ENCODE measurements around the gene IP6K2. TPM values are rescaled to one million over a fixed set of nuclear protein-coding genes. Genes with fewer than 3 reads are reported as not detected.

IP6K2 gene
- total and polyA plus RNA-seq, 10 of the 15 experiments (the other 5 are each of a cell fraction or from before 2014, with no cell fraction given): 25.8 to 95.9 (median 69.0) TPM

DNA sequence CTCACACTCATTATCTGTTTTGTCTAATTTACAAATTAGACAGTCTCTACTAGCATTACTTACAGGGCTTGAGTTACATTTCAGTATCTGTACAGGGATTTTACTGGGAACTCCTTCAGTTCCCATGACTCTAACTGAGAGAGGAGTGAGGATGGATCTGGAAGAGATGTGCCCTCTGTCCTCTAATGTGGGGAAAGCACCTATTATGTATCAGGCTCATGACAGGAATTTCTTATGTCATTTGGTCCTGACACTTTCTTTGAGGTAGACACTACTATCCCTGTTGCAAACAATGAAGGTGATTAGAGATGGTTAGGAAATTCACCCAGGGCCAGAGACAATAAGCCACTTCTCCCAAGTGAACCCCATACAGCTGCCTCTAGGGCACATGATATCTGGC, 20.4 kb downstream of the IP6K2 start:
- H2AFZ ChIP-seq (ENCODE audit: control insufficient read depth, low read depth, low read length): no peak overlapping the region
- ChIA-PET RAD21 (ENCODE audit: unreplicated experiment) (no interaction called here), SMC1A (ENCODE audit: uncharacterized antibody, unreplicated experiment) (no interaction called here), CTCF (interaction anchor here (0.9 to 1.7 kb wide), 2 partner anchors 10 to 43 kb away, joined by 4 to 7 read pairs; partner anchors contain the start of gene NCKIPSD), POLR2A (interaction anchor here (0.5 to 0.7 kb wide), 3 partner anchors 220 to 793 kb away, joined by 3 to 4 read pairs (median 3); no protein-coding TSS in a partner anchor)
- H4K20me1 ChIP-seq (ENCODE audit: control insufficient read depth, insufficient read depth): peaks cover 6% of the 10 kb centered on the region
- no peak overlapping the region for H3K4me2 ChIP-seq (ENCODE audit: control insufficient read depth, insufficient read depth)
- ATAC-seq: no peak
- H3K27ac ChIP-seq (ENCODE audit: control insufficient read depth, insufficient read depth): no peak overlapping the region
- no peak for DNase-seq (ENCODE audit: low read depth, low spot score)
- H3K27me3 ChIP-seq (replicated peaks in 1 of 2; ENCODE audit: control insufficient read depth in 2 of 2, insufficient read depth in 2 of 2, low read length in 1 of 2): no peaks in the 10 kb centered on the region
- in situ Hi-C loops (cut with MboI): no loop called here
- peaks cover 20 to 35% of the 10 kb centered on the region in 2 experiments for H3K36me3 ChIP-seq (ENCODE audit: control insufficient read depth in 2 of 2, insufficient read depth in 2 of 2, low read length in 1 of 2)
- no TSS peak for BruUV-seq (replicated peaks)
- no peak overlapping the region for H3K9ac ChIP-seq (ENCODE audit: control insufficient read depth, insufficient read depth, low read length)
- H3K9me3 ChIP-seq (replicated peaks; ENCODE audit: control insufficient read depth, insufficient read depth, low read length): no peaks in the 10 kb centered on the region
- TF ChIP-seq NR2C2 (IDR thresholded peaks at IDR 0.05; ENCODE audit: borderline replicate concordance, control insufficient read depth, insufficient read length, low read depth): no peak
- TF ChIP-seq CHD2 (IDR thresholded peaks at IDR 0.05; ENCODE audit: borderline replicate concordance, low read depth, low read length): no peak
- intact Hi-C loops (cut with micrococcal nuclease; ENCODE audit: unreplicated experiment): no loop called here
- H3K79me2 ChIP-seq (ENCODE audit: control insufficient read depth, insufficient read depth, low read length): peaks cover 35% of the 10 kb centered on the region
- no peaks in the 10 kb centered on the region for H3K4me1 ChIP-seq (ENCODE audit: control insufficient read depth, insufficient read depth, low read length)
- no peak for FAIRE-seq
- H3K4me3 ChIP-seq: no peak overlapping the region

DNA sequence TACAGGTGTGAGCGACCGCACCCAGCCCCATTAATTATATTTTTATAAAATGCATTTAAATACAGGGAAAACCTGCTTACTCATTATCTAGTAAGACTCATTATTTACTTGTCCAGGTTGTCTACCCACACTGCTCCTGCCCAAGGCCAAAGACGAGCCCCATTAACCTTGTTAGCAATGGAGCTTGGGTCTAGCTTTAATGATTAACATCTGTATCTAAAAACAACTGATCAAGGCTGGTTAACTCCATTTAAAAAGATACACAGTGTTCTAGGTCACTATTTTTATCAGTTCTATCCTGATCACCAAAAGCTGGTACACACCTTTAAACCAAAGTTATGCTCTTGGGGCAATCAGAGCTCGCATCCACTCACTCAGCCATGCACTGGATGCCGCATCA, 20.9 kb downstream of the IP6K2 start:
- no peak overlapping the region for H3K4me3 ChIP-seq
- 100% methylated on average over 5 of the region's 5 CpGs for WGBS (ENCODE audit: insufficient coverage, insufficient replicate concordance, low lambda C conversion rate, missing lambda C conversion rate)
- no peaks in the 10 kb centered on the region for H3K9me3 ChIP-seq (replicated peaks; ENCODE audit: control insufficient read depth, insufficient read depth, low read length)
- no TSS peak for BruUV-seq (replicated peaks)
- in situ Hi-C loops (cut with MboI): no loop called here
- peaks cover 35% of the 10 kb centered on the region for H3K79me2 ChIP-seq (ENCODE audit: control insufficient read depth, insufficient read depth, low read length)
- intact Hi-C loops (cut with micrococcal nuclease; ENCODE audit: unreplicated experiment): no loop called here
- H2AFZ ChIP-seq (ENCODE audit: control insufficient read depth, low read depth, low read length): no peak overlapping the region
- no peak overlapping the region for H3K27ac ChIP-seq (ENCODE audit: control insufficient read depth, insufficient read depth)
- ChIA-PET SMC1A (ENCODE audit: uncharacterized antibody, unreplicated experiment) (no interaction called here), RAD21 (ENCODE audit: unreplicated experiment) (no interaction called here), POLR2A (interaction anchor here (0.5 kb wide), 1 partner anchor 221 kb away, joined by 4 read pairs; no protein-coding TSS in a partner anchor), CTCF (interaction anchor here (0.9 to 1.7 kb wide), 3 partner anchors 10 to 260 kb away, joined by 3 to 7 read pairs (median 4); partner anchors contain the start of gene NCKIPSD)
- H3K36me3 ChIP-seq (ENCODE audit: control insufficient read depth in 2 of 2, insufficient read depth in 2 of 2, low read length in 1 of 2): peaks cover 20 to 38% of the 10 kb centered on the region in 2 experiments
- H3K4me1 ChIP-seq (ENCODE audit: control insufficient read depth, insufficient read depth, low read length): no peaks in the 10 kb centered on the region
- FAIRE-seq (no peak), DNase-seq (ENCODE audit: low read depth, low spot score) (no peak), ATAC-seq (no peak)
- TF ChIP-seq, protein P1, sequence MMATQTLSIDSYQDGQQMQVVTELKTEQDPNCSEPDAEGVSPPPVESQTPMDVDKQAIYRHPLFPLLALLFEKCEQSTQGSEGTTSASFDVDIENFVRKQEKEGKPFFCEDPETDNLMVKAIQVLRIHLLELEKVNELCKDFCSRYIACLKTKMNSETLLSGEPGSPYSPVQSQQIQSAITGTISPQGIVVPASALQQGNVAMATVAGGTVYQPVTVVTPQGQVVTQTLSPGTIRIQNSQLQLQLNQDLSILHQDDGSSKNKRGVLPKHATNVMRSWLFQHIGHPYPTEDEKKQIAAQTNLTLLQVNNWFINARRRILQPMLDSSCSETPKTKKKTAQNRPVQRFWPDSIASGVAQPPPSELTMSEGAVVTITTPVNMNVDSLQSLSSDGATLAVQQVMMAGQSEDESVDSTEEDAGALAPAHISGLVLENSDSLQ (IDR thresholded peaks at IDR 0.05): no peak
- TF ChIP-seq POLR2A (IDR thresholded peaks at IDR 0.05; ENCODE audit: low read depth, low read length): peak; percentile 19; the same call in 1 of the 2 replicates
- TF ChIP-seq POLR2AphosphoS2 (IDR thresholded peaks at IDR 0.05; ENCODE audit: low read depth, low read length): no peak
- no peak overlapping the region for H3K4me2 ChIP-seq (ENCODE audit: control insufficient read depth, insufficient read depth)
- H4K20me1 ChIP-seq (ENCODE audit: control insufficient read depth, insufficient read depth): peaks cover 6% of the 10 kb centered on the region
- no peaks in the 10 kb centered on the region for H3K27me3 ChIP-seq (replicated peaks in 1 of 2; ENCODE audit: control insufficient read depth in 2 of 2, insufficient read depth in 2 of 2, low read length in 1 of 2)
- H3K9ac ChIP-seq (ENCODE audit: control insufficient read depth, insufficient read depth, low read length): no peak overlapping the region

Data from GM12878 (cell line).